ENCODE measurements around the gene SYT2.
"Not testable (repeated sequence)": the region's sequence is repeated elsewhere in the genome, so short reads cannot be mapped to it uniquely, and the experiment has no call there.

SYT2 gene

DNA sequence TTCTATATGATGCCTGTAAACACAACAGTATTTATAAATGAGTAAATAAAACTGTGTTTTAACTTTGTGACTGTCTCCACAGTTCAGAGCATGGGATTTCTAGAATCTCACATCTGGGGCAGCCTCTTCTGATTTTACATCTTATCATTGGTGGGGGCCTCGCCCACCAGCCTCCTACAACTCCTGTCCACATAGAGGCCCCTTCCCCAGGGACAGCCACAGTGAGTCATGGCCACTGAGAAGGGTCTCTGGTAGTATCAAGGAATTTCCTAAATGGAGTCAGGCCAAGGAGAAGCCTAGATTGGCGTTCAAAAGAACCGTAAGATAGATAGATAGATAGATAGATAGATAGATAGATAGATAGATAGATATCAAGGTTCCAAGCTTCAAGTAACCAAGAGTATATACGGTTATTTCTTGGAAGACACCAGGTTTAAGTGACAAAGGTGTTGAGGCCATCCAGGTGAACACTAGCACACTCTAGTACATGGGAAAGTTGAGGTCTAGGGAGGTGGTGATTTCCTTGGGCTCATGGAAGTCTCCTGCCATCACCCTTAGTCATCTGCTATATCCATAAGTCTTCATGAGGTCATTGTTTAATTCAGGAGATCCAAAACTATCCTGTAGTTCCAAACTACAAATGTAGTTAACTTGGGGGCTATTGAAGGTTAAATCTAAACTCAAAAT is 121.6 kb downstream of the SYT2 start:
- no peak for DNase-seq

DNA sequence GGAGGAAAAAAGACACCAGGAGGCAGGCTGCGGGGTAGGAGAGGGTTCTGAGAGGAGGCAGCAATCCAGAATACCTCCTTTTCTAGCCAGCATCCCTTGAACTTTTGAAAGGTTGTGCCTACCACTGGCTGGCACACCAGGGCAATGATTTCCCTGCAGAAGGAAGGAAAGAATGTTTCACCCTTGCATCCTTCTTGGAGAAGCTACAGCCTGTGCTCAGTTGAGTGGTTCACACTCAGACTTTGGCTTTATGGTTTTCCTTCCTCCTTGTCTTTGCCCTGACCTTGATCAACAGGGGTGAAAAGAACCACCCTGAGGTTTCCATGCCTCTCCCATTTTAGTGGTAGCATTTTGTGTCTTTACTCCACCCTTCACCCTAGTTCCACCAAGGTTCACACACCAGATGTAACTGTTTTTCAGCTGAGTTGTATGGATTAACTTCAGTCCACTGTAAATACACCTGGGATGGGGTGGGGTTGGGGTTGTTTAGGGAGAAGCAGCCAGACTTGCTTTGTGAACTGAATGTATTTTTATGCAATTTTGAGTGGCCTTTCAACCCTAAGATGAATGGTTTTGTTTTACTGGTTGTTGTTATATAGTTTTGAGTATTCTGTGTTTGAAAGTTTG is 122.3 kb downstream of the SYT2 start:
- no peak for DNase-seq

DNA sequence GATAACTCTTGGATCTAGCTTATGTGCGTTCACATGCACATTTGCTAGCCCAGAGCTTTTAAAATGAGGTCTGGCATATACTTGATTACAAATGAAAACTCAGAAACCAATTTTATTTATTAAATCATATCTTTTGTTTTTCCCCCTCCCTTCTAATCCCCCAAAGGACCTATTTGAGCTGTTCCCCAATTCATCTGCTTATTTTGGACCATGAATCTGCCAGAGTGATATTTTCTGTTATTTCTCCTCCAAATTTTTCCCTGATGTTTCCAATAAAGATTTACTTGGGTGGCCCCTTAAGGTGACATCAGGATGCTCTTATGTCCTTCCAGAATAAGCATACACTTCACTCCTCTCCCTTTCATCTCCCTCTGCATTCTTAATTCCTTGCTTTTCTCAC is 123.4 kb downstream of the SYT2 start:
- DNase-seq = no peak

DNA sequence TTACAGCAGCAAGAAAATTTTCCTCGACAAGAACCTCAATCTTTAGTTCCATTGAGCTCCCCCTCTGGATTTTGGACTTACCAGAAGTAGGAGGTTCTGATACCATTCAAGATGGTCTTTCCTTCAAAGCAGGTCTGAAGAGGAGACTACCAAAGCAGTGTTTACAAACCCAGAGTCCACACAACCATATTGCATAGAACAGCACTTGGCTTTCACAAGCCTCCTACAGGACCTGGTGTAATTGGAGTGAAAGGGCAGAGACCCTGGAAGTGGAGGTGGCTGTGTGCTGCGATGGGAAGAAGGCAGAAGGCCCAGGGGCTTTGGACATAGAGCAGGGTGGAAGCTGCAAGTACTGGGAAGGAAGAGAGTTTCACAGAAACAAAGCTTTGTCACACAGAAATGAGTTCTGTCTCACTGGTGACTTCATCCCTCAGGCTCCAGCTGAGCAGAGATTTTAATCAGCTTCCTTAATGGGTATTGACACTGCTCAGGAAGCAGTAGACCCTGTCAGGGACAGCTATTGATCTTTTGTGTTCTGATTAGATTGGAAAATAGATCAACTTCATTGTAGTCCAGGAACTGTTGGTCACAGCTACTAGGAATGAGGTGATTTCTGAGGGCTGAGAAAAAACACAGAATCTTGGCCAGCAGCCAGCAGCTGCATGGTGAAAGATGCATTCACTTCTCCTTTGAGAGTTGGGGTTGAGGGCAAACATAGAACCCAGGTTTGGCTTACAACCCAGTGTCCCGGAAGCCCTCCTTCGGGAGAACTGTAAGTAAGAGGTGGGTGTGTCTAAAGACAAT is 124.0 kb downstream of the SYT2 start:
- DNase-seq = no peak

DNA sequence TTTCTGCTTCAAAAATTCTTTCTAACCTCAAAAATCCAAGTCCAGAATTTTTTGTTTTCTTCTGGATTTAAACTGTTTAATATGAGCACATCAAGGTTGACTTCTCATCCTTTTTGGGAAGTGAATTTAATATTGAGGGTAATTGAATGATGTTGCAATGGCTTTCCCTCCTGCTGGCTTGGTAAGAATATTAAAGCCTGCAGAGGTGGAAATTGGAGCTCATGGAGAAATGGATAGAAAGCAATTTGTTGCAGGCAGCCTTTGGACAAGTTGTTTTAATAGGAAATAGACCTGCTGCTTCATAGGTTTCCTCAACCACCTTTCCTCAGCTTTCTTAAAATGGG is 124.7 kb downstream of the SYT2 start:
- DNase-seq = no peak

DNA sequence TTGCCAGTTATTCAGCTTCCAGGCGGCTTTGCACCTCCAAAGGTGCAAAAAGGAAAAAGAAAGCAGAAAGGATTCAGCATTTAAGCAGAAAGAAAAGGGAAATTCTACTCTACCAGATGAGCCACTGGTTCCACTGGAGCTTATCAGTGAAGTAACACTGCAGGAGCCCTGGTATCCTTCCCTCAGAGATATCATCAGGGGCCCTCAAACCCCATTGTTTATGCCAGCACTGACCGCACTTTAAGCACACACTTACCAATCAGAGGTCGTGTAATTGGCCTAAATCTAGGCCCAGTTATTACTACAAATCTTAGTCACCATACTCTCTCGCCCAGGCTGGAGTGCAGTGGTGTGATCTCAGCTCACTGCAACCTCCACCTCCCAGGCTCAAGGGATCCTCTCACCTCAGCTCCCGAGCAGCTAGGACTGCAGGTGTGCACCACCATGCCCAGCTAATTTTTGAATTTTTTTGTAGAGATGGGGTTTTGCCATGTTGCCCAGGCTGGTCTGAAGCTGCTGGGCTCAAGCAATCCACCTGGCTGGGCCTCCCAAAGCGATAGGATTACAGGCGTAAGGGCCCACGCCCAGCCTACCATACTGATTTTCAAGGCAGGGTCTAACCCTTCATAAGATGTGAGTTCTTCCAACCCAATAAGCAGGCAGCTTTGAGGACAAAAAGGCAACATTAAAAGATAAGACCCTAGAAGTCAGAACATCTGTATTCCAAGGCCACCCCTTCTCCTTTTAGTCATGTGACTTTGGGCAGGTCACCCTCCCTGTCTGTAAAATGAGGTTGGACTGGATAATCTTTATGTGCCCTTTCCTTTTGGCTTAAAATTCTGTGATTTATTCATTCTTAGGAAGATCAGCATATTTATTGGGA is 125.3 kb downstream of the SYT2 start:
- no peak for DNase-seq

DNA sequence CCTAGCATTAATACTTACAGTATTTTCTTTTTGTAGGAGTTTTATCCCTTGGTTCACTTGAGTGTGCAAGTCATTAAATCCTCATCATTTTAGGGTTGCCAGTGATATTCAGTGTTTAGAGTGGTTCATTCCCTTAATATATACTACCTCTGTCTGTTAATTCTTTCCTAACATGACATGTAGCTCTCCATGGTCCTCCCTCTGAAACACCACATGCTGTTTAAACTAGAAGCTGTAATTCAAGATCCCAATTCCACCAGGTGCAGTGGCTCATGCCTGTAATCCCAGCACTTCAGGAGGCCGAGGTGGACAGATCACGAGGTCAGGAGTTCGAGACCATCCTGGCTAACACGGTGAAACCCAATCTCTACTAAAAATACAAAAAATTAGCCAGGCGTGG is 127.9 kb downstream of the SYT2 start:
- not testable (repeated sequence) for DNase-seq

DNA sequence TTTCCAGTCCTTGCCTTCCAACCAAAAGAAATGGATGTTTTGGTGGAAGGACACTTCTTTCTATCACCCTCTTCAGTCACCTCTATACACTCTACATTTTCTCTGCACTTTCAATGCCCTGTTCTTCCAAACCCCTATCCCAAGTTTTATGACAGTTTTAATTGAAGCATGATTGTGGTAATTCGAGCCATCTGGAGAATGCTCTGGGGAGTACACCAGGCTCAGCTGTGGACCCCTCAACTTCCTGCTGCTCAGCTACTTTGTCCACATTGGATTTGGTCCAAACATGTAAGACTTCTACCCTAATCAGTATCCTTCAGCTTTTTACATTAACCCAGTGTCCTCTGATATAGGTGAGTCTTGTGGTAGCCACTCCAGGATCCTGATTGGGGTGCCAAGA is 129.6 kb downstream of the SYT2 start:
- DNase-seq = no peak

DNA sequence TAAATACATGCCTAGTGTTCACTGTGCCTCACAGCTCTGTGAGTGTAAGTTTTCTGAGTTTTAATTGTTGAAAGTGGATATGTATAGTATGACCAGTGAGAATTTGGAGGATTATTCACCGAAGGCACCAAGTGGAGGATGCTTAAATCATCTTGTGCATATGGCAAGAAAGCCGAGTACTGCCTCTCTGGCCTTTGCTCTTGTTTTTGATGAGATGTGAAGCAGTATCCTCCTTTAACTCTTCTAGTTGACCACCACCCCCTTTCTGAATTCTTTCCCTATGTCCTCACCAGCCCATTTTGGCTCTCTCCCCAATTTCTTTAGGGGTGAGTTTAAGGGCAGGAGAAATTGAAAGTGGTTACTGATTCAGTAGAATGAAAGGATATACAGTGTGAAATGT is 130.4 kb downstream of the SYT2 start:
- no peak for DNase-seq

DNA sequence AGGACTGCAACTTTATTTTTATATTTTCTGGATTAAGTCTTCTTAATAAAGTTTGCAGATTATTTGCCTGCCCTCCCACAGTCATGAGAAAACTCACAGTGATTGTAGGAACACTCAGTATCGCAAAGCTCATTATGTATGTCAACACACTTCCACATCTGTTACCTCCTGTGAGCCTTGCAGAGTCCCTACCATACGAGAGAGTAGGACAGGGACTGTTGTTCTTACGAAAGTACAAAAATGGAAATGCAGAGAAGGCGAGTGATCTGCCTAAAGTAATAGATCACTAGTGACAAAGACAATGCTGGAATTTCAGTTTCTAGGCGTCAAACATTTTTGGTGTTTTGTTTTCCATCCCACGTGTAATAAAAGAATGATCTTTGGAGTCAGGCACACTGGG is 131.7 kb downstream of the SYT2 start:
- DNase-seq = no peak

DNA sequence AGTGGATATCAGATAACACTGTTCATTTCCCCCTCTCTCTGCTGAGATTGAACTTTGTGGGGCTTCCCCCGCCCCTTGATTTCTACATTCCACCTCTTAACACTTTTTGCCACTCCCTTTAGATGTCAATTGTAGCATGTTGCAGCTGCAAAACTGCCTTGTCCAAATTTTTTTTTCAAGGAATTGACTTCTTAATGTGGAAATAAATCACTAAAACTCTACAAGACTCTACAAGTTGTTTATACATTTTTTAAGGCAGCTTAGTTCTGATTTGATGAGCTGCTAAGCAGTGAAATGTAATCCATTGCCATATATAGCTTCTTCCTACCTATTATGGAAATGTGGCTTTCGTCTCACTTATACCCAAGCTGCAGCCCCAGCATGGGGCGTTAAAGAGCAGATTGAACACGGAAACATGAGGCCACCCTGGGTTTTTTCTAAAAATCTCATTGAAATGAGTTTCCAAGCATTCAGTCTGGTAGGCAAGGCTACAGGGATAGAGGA is 132.2 kb downstream of the SYT2 start:
- DNase-seq = no peak

DNA sequence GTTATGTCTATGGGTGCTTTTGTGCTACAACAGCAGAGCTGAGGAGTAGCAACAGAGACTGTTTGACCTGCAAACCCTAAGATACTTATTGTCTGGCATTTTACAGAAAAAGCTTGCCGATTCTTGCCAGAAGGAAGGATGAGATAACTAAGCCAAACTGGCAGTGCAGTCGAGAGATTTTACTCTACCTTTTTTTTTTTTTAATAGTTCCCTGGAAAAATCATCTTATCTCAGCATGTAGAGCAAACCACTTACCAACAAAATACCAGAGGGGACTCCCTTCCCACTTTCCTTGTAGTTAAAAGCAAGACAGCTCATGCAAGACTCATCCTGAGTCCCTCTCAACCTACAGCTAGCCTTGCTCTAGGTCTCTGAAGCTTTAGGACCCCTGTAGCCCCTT is 132.9 kb downstream of the SYT2 start:
- DNase-seq = no peak

DNA sequence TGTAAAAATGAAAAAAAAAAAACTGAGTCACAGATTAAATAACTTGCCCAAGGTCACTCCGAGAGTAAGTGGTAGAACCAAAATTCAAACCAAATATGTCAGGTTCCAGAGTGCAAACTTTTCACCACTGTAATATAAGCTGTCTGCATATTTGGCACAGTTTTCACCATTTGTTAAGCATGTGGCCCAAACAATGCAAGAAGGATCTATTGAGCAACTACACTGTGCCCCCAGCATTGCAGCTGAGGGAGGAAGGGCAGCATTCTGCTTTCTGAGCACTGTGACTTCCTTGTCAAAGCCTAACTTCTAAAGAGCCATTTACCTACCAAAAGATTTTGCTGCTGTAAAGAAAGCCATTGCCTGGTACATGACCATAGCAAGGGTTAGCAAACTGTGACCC is 133.4 kb downstream of the SYT2 start:
- DNase-seq = no peak

DNA sequence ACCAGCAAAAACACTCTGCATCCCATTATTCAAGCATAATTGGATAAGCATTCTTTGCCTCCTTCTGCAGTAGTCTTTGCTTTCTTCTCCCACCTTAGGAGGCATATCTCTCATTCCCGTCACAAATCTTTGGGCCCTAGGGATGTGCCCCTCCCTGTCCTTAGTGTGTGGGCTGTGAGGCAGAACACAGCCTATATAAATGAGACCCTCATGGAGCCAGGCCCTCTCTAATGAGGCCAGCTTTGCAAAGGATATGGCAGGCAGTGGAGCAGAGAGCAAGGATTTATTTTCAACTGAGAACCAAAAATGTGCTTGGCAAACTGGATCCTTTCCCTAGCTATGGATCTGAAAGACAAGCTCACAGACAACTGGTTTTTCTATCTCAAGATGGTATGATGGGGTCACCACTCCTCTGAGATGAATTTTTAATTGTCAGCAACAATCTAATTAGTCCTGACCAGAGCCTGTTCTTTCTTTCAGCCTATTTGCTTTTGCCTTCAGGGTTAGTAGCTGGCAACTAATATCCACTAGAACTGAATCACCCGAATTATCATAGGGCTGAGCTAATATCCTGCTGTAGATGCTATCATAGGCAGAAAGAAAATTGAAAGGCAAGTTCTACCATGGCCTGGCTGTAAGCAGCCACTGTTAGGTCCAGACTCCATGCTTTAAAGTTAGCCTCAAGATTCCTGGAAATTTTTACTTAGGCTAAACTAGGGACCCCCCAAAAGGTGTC is 134.2 kb downstream of the SYT2 start:
- DNase-seq = no peak

DNA sequence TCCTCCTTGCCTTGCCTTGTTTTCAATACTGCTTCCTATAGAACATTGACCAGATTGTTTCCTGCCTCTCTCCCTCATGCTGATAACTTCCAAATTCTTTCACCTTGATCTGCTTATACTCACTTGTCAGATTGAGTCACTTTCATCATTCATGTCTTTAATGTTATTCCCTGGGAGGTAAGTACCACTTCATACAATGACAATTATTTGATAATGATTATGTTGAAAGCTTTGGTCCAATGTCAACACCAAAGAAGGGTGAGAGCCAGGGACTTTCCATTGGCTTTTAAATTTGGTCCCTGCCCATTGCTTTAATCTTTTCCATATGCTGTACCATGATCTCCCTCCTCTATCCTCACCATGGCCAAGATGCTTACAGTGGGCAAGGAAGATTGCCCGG is 137.4 kb downstream of the SYT2 start:
- DNase-seq = no peak

DNA sequence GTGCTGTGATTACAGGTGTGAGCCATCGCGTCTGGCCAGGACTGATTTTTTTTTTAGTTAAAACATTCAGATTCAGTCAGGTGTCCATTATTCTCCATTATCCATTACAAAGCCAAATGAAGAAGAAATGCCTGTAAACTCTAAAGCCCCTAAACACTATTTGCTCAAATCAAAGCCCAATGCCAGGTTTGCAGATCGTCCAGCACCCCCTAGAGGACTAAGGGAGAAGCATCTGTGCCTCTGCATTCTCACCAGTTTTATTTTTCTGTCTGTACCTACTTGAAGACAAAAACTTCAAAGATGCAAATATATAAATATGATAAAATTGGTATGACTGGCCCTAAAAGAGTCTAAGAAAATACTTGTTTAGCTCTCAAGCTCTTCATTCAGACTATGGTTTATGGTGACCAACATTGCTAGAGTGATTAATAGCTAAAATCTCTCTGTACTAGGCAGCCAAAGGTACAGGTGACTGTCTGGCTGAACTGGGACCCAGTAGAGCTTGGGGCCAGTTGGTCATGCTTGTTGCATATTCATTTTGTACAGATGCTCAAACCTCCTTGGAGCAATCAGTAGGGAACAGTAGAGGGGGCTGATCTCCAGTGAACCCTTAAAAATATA is 138.4 kb downstream of the SYT2 start:
- peak; percentile 46 for DNase-seq

DNA sequence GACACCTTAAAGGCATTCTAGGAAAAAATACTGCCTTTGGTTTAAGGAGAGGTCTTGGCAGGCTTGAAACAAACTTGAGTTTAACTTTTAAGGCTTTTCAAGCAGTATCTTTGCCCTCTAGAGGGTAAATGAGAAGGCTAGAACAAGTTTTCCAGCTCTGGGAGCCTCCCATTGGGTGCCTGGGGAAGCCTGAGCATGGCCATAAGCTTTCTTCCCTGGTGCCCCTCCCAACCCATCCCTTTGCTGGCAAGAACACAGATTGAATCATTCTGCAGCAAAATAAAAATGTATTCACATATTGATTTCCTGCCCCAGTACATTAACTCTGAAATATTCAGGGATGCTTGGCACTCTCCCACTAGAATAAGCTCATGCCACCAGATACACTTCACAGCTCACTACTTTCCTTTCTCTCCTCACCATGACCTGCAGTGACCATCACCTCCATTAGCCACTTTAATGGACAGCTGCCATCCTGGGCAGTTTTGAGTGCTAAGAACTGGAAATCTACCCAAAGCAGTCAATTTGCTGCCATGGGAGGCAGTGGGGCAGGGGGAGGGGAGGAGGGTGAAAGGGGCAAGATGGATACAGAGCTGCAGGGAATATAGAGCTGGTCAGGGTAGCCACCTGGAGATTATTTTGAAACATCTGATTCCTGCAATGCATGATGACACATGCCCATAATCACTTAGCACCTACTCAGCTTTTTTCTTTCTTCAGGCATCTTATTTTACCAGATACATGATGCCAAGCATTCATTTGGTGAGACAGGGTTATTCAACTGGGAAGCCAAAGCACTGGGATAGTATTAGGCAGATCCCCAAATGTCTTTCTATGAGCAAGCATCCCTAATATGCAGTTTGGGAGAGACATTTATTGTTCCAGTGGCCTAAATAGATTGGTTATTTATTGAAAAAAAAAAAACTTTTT is 140.6 kb downstream of the SYT2 start:
- no peak for DNase-seq

DNA sequence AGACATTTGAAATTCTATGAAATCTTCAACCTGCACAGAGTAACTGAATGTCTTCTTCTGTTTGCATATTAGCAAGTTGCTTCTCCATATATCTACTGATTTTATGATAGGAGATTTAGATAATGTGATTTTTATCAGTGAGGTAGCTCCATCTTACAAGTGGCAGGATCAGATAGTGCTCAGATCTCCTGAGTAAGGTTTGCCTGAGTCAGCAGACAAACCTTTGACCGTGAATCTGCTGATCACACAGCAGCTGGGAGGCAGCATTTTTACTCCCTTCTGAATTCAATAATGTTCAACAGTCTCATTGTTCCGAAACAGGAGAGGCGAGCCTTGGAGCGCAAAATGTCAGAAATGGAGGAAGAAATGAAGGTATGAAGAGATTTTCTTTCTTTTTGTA is 141.4 kb downstream of the SYT2 start:
- no peak for DNase-seq

DNA sequence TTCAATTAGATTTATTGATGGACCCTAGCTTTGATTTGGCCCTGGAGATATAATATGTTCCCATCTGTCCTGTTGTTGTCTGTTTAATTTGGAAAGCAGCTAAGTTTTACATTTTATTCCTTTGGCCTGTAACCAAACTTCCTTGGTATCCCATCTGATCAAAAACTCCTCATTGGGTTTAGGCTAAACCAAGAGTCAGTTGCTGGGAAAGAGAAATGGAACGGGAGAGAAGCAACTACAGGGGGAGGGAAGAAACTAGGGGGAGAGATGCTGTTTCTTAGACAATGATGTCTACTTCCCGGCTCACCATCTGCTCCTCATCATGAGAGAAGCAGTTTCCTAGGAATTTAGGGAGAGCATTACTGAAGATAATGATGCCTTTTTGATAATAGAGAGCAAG is 141.8 kb downstream of the SYT2 start:
- DNase-seq = no peak

DNA sequence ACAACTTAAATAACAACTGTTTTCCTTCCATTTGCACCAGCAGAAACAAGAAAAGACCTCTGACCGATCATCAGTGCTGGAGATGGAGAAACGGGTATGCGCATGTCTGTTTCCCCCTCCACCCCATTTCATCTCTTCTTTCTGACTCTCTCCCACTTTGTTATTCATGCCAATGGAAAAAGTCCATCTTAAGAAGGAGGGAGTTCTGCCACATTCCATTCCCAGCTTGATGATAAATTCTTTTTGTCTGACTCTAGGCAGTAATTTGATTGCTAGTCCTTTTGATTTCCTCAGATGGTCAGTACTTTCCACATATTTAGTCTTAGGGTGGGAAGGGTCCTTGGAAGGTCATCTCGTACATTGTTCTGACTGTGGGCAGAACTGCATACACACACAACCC is 142.5 kb downstream of the SYT2 start:
- no peak for DNase-seq

All from NCI-H1694 treated with DMSO at 0.1 percent for 48 hours (cell line).